Measurements from ENCODE around the gene ABCD4.

- TF ChIP-seq ZNF274 (IDR thresholded peaks at IDR 0.05; ENCODE audit: low read depth, low read length) = no peak
- TF ChIP-seq YY1 (IDR thresholded peaks at IDR 0.05; ENCODE audit: insufficient read depth, insufficient read length) = no peak
- TF ChIP-seq SUZ12 (IDR thresholded peaks at IDR 0.05; ENCODE audit: extremely low read depth, insufficient read depth, insufficient read length) = no peak
Measured at GRCh38 chr14:74257078-74257940, 45.4 kb downstream of the ABCD4 start.

All from NT2/D1 (cell line).